ENCODE results near the gene TMC5.

The TMC5 gene

DNA sequence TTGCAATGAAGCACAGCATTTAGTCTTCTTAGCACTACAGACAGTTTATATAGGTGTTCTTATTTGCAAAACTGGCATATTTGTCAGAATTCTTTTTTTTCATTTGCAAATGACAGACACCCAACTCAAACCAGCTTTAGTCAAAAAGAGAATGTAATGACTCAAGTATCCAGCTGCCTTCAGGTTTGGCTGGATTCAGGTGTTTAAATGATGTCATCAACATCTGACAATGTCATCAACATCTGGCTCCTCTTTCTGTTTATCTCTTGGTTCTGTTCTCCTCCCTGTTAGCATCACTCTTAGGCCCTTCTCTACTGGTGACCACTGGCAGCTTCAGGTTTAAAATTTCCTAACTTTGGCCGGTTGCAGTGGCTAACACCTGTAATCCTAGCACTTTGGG lies 18.9 kb downstream of the TMC5 start:
- H3K4me2 ChIP-seq (ENCODE audit: low read depth, low read length, poor library complexity, severe bottlenecking), result no peak overlapping the region
- H2AFZ ChIP-seq (ENCODE audit: low read depth, low read length, severe bottlenecking), result no peak overlapping the region
- no peaks in the 10 kb centered on the region for H4K20me1 ChIP-seq (ENCODE audit: low read depth, low read length)

DNA sequence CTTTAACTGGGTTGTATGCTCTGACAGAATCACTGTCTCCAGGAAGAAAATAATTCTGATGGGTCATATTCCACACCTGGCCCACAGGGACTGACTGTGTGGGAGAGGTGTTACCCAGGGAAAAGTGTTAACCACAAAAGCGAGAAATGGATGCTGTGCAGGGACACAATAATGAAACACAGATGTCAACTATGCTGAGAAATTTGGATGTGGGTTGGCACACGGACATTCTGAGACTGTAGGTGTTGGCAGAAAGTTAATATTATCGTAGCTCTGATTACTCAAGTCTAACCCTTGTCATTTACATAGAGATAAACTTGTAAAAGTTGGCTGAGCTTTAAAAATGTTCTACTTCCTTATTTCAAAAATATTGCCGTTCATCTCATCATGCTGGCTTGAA lies 19.6 kb downstream of the TMC5 start:
- Histone ChIP-seq H3K9me3 (ENCODE audit: insufficient read depth, low read length) (no peaks in the 10 kb centered on the region), H3K27ac (ENCODE audit: low read depth, low read length) (no peak overlapping the region), H3K4me3 (ENCODE audit: insufficient read depth, low read length, poor library complexity, severe bottlenecking) (no peak overlapping the region), H2AFZ (ENCODE audit: low read depth, low read length, severe bottlenecking) (no peak overlapping the region), H3K36me3 (ENCODE audit: low read length) (no peaks in the 10 kb centered on the region), H3F3A (ENCODE audit: insufficient read depth) (no peaks in the 10 kb centered on the region), H3K9ac (ENCODE audit: low read length) (no peak overlapping the region), H3K79me2 (ENCODE audit: insufficient read depth, low read length) (no peaks in the 10 kb centered on the region), H4K20me1 (ENCODE audit: low read depth, low read length) (no peaks in the 10 kb centered on the region), H3K4me2 (ENCODE audit: low read depth, low read length, poor library complexity, severe bottlenecking) (no peak overlapping the region), H3K9me2 (replicated peaks; ENCODE audit: insufficient read depth, low read length) (no peaks in the 10 kb centered on the region), H3K27me3 (ENCODE audit: low read length) (no peaks in the 10 kb centered on the region)
- no peak for TF ChIP-seq EZH2phosphoT487 (conservative IDR thresholded peaks at IDR 0.05; ENCODE audit: low read length)
- TF ChIP-seq, protein P1, sequence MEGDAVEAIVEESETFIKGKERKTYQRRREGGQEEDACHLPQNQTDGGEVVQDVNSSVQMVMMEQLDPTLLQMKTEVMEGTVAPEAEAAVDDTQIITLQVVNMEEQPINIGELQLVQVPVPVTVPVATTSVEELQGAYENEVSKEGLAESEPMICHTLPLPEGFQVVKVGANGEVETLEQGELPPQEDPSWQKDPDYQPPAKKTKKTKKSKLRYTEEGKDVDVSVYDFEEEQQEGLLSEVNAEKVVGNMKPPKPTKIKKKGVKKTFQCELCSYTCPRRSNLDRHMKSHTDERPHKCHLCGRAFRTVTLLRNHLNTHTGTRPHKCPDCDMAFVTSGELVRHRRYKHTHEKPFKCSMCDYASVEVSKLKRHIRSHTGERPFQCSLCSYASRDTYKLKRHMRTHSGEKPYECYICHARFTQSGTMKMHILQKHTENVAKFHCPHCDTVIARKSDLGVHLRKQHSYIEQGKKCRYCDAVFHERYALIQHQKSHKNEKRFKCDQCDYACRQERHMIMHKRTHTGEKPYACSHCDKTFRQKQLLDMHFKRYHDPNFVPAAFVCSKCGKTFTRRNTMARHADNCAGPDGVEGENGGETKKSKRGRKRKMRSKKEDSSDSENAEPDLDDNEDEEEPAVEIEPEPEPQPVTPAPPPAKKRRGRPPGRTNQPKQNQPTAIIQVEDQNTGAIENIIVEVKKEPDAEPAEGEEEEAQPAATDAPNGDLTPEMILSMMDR (IDR thresholded peaks at IDR 0.05; ENCODE audit: insufficient read depth, low read length, poor library complexity, severe bottlenecking), result no peak

More for the DNA sequence above, 18.9 kb downstream of the TMC5 start:
- Histone ChIP-seq H3K4me3 (ENCODE audit: insufficient read depth, low read length, poor library complexity, severe bottlenecking) (no peak overlapping the region), H3K9ac (ENCODE audit: low read length) (no peak overlapping the region), H3K36me3 (ENCODE audit: low read length) (no peaks in the 10 kb centered on the region), H3K9me2 (replicated peaks; ENCODE audit: insufficient read depth, low read length) (no peaks in the 10 kb centered on the region), H3K27ac (ENCODE audit: low read depth, low read length) (no peak overlapping the region), H3K27me3 (ENCODE audit: low read length) (no peaks in the 10 kb centered on the region), H3F3A (ENCODE audit: insufficient read depth) (no peaks in the 10 kb centered on the region), H3K79me2 (ENCODE audit: insufficient read depth, low read length) (no peaks in the 10 kb centered on the region), H3K9me3 (ENCODE audit: insufficient read depth, low read length) (no peaks in the 10 kb centered on the region)
- TF ChIP-seq, protein P1 (IDR thresholded peaks at IDR 0.05; ENCODE audit: insufficient read depth, low read length, poor library complexity, severe bottlenecking), result no peak
- no peak for TF ChIP-seq EZH2phosphoT487 (conservative IDR thresholded peaks at IDR 0.05; ENCODE audit: low read length)

DNA sequence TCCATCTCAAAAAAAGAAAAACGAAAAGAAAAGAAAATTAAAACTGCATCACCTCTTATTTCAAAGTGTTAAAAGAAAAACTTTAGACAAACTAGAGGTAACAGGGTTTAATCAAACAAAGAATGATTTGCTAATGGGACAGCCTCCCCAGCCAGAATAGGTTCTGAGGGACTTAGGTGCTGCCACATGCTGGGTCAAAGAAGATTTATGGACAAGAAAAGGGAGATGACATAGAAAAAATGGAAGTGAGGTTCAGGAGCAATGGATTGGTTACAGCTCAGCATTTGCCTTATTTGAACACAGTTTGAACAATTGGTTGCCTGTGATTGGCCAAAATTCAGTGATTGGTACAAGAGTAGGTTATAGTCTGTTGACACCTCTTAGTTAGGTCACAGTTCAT lies 21.1 kb downstream of the TMC5 start:
- Histone ChIP-seq H4K20me1 (ENCODE audit: low read depth, low read length) (no peaks in the 10 kb centered on the region), H3K4me3 (ENCODE audit: insufficient read depth, low read length, poor library complexity, severe bottlenecking) (no peak overlapping the region), H3K9me3 (ENCODE audit: insufficient read depth, low read length) (no peaks in the 10 kb centered on the region), H3K9me2 (replicated peaks; ENCODE audit: insufficient read depth, low read length) (no peaks in the 10 kb centered on the region), H3K36me3 (ENCODE audit: low read length) (no peaks in the 10 kb centered on the region), H3K9ac (ENCODE audit: low read length) (no peak overlapping the region), H2AFZ (ENCODE audit: low read depth, low read length, severe bottlenecking) (no peak overlapping the region), H3K79me2 (ENCODE audit: insufficient read depth, low read length) (no peaks in the 10 kb centered on the region), H3F3A (ENCODE audit: insufficient read depth) (no peaks in the 10 kb centered on the region), H3K27me3 (ENCODE audit: low read length) (no peaks in the 10 kb centered on the region), H3K27ac (ENCODE audit: low read depth, low read length) (no peak overlapping the region), H3K4me2 (ENCODE audit: low read depth, low read length, poor library complexity, severe bottlenecking) (no peak overlapping the region)
- TF ChIP-seq, protein P1 (IDR thresholded peaks at IDR 0.05; ENCODE audit: insufficient read depth, low read length, poor library complexity, severe bottlenecking), result no peak

DNA sequence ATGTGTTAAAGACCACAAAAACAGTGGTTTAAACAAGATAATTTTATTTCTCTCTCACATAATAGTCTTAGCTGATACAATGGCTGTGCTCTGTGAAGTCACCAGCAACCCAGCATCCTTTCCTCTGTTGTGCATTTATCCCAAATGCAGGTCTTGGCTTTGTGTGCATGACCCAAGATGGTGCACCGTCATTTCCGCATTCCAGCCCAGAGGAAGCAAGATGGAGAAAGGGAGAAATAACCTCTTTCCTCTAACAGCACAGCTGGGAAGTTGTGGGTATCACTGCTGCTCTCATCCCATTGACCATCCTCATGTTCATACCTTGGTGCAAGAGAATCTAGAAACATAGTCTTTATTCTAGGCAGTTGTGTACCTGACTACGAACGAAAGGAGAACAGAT lies 21.8 kb downstream of the TMC5 start:
- Histone ChIP-seq H3K36me3 (ENCODE audit: low read length) (no peaks in the 10 kb centered on the region), H3K4me2 (ENCODE audit: low read depth, low read length, poor library complexity, severe bottlenecking) (no peak overlapping the region), H3K79me2 (ENCODE audit: insufficient read depth, low read length) (no peaks in the 10 kb centered on the region), H3K9ac (ENCODE audit: low read length) (no peak overlapping the region), H3F3A (ENCODE audit: insufficient read depth) (no peaks in the 10 kb centered on the region), H3K27me3 (ENCODE audit: low read length) (no peaks in the 10 kb centered on the region), H3K9me3 (ENCODE audit: insufficient read depth, low read length) (no peaks in the 10 kb centered on the region), H4K20me1 (ENCODE audit: low read depth, low read length) (no peaks in the 10 kb centered on the region), H3K9me2 (replicated peaks; ENCODE audit: insufficient read depth, low read length) (no peaks in the 10 kb centered on the region), H3K4me3 (ENCODE audit: insufficient read depth, low read length, poor library complexity, severe bottlenecking) (no peak overlapping the region), H2AFZ (ENCODE audit: low read depth, low read length, severe bottlenecking) (no peak overlapping the region), H3K27ac (ENCODE audit: low read depth, low read length) (no peak overlapping the region)
- TF ChIP-seq, protein P1 (IDR thresholded peaks at IDR 0.05; ENCODE audit: insufficient read depth, low read length, poor library complexity, severe bottlenecking), result no peak
- TF ChIP-seq EZH2phosphoT487 (conservative IDR thresholded peaks at IDR 0.05; ENCODE audit: low read length), result no peak

Data from SU-DHL-6 (cell line).